NCI-H128 (cell line): ENCODE measurements around the gene TRIM69.

ENCODE experiments used
- DNase-seq: peaks from one replicate; lab custom pipeline; 2025; ENCODE audit not compliant: unreplicated experiment; lab: John Stamatoyannopoulos, UW

The TRIM69 gene

DNA sequence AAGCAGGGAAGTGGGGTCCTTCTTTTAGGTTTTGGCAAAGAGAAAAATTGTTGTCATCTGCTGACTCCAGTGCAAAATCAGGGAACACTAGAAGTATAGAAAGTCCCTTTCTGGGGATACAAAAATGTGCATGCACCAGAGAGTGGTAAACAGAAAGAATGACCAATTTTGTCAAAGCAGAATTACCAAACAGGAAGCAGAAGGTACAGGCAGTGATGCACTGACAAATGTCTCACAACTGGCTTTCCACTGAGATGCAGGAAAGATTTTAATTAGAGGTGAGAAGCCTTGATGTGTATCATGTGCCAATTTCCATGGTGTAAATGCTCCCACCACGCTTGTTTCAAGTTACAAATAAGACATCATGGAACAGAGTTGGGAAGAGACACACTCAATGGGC lies 66.0 kb downstream of the TRIM69 start:
- DNase-seq: no peak

GRCh38 chr15:44804298-44805046 lies 68.1 kb downstream of the TRIM69 start:
- no peak for DNase-seq

DNA sequence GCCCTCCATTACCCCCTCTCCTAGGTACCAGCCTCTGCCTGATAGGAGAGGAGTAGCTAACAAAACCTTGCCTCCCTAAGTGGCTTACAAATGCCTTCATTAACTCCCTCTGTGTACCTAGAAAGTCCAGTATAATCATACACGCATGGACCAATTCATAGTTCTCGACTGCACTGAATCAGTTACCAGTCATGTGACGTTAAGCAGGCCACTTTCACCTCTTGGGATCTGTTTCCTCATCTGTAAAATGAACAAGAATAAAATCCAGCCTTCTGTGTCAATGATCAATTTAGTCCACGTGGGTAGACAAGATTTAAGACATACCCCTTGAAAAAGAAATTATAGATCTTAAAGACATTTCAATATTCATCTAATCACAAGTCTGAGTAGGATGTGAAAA lies 72.2 kb downstream of the TRIM69 start:
- no peak for DNase-seq

DNA sequence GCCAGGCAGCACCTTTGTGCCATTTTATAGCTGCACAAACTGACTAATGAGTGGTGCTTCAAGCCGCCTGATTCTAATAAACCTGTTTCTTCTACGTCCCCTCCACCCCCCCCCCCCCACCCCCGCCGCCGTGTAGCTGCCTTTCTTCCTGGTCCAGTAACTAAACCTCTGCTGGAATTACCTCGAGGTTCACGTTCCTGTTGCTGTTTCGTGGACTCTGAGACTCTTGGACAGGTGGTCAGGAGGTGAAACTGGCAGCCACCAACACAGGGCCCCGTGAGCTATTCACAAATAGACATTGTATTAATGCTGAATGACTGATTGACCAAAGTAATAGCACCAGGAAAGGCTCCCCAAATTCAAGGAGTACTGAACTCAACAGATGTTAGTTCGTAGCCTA lies 73.9 kb downstream of the TRIM69 start:
- no peak for DNase-seq

- DNase-seq: peak; percentile 79
Measured at GRCh38 chr15:44811337-44811736, 75.0 kb downstream of the TRIM69 start.

GRCh38 chr15:44812029-44812517 lies 75.7 kb downstream of the TRIM69 start:
- DNase-seq: peak; percentile 86

GRCh38 chr15:44813231-44813630 lies 76.9 kb downstream of the TRIM69 start:
- no peak for DNase-seq
